22Rv1 (cell line): ENCODE measurements around the gene MEGF11.

ENCODE experiments used
- ZFX ChIP-seq: fragments of 450-650 bp; IDR thresholded peaks from 2 replicates; pipeline ENCODE4 v1.6.1; 2017; ENCODE audit warnings: antibody characterized with exemption, borderline replicate concordance
- TF ChIP-seq, protein P1 (sequence below): fragments of 450-650 bp; IDR thresholded peaks from 2 replicates; pipeline ENCODE4 v1.5.1; 2017; ENCODE audit warnings: mild to moderate bottlenecking

DNA sequence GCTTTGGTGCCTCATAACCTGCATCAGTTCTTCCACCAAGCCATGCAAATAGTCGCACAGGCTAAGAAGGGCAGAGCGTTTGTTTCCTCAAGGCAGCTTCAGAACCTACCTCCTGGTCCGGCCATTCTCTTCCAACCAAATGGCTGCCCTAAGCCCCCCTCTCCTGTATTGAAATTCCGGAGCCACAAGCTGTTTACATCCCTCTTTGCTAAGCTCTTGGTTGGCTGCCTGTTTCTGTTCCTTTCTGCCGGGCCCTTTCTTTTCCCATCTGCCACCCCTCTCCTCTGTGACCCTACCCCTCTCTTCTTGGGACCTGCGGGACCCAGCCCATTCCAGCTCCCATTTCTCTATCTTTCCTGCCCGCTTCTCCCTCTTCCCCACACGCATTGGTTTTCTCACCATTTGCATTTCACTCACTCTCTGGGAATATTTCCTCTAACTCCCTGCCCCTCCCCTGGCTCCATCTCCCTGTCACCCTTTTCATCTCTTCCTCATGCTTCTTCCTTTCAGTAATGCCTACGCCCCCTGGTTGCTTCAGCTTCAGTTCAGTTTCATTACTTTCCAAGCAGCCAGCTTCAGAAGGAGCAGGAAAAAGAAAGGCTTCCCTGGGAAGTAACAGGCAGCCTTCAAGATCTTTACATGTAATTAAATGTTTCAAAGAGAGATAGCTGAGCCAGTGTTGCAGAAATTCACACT lies 270.8 kb downstream of the MEGF11 start:
- TF ChIP-seq, protein P1, sequence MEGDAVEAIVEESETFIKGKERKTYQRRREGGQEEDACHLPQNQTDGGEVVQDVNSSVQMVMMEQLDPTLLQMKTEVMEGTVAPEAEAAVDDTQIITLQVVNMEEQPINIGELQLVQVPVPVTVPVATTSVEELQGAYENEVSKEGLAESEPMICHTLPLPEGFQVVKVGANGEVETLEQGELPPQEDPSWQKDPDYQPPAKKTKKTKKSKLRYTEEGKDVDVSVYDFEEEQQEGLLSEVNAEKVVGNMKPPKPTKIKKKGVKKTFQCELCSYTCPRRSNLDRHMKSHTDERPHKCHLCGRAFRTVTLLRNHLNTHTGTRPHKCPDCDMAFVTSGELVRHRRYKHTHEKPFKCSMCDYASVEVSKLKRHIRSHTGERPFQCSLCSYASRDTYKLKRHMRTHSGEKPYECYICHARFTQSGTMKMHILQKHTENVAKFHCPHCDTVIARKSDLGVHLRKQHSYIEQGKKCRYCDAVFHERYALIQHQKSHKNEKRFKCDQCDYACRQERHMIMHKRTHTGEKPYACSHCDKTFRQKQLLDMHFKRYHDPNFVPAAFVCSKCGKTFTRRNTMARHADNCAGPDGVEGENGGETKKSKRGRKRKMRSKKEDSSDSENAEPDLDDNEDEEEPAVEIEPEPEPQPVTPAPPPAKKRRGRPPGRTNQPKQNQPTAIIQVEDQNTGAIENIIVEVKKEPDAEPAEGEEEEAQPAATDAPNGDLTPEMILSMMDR: no peak
- TF ChIP-seq ZFX: no peak
